Endothelial cell of umbilical vein (primary cell): Measurements from ENCODE around the gene WASF3.

Experiments used
- EZH2 ChIP-seq: IDR thresholded peaks from 2 replicates; pipeline ENCODE4 v1.6.1; 2012; ENCODE audit warnings: borderline replicate concordance, low read depth, mild to moderate bottlenecking, moderate library complexity, low read length, inconsistent platforms; ENCODE audit not compliant: severe bottlenecking
- FOS ChIP-seq: IDR thresholded peaks from 2 replicates; pipeline ENCODE4 v1.6.1; 2011; ENCODE audit warnings: mild to moderate bottlenecking, low read length, moderate library complexity, borderline replicate concordance; ENCODE audit not compliant: insufficient read depth
- POLR2A ChIP-seq: IDR thresholded peaks from 2 replicates; pipeline ENCODE4 v1.6.1; 2012; ENCODE audit warnings: low read depth, mild to moderate bottlenecking, control low read depth, low read length
- TF ChIP-seq, protein P1 (sequence below), 2 donors: IDR thresholded peaks; 1 replicate in 1 of 2; 2 replicates in 1 of 2; pipeline ENCODE4 v1.5.1; 2011; ENCODE audit warnings: low read length in 2 of 2, mild to moderate bottlenecking in 2 of 2, moderate library complexity in 2 of 2, control low read depth in 1 of 2, inconsistent platforms in 1 of 2, low read depth in 1 of 2; ENCODE audit not compliant: insufficient read depth in 1 of 2; ENCODE audit errors: extremely low read depth in 1 of 2

DNA sequence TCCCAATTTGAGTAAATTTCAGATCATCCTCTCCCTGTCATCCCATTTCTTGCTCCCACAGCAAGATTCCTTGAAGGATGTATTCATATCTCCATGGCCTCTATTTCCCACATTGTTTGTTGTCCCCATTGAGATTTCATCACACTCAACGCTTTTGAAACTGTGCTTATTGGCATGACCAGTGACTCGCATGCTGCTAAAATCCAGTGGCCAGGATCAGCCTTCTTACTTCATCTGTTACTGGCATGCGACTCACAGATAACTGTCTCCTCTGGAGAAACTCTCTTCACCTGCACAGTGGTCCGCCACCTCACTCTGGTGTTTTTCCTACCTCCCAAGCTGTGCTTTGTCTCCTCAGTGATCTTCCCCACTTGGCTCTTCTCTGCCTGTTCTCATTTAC lies 95.8 kb downstream of the WASF3 start:
- TF ChIP-seq, protein P1, sequence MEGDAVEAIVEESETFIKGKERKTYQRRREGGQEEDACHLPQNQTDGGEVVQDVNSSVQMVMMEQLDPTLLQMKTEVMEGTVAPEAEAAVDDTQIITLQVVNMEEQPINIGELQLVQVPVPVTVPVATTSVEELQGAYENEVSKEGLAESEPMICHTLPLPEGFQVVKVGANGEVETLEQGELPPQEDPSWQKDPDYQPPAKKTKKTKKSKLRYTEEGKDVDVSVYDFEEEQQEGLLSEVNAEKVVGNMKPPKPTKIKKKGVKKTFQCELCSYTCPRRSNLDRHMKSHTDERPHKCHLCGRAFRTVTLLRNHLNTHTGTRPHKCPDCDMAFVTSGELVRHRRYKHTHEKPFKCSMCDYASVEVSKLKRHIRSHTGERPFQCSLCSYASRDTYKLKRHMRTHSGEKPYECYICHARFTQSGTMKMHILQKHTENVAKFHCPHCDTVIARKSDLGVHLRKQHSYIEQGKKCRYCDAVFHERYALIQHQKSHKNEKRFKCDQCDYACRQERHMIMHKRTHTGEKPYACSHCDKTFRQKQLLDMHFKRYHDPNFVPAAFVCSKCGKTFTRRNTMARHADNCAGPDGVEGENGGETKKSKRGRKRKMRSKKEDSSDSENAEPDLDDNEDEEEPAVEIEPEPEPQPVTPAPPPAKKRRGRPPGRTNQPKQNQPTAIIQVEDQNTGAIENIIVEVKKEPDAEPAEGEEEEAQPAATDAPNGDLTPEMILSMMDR (IDR thresholded peaks at IDR 0.05; ENCODE audit: extremely low read depth in 1 of 2, insufficient read depth in 1 of 2, low read depth in 1 of 2, low read length in 2 of 2) = no peak
- TF ChIP-seq POLR2A (no peak), FOS (no peak), EZH2 (no peak)
